ENCODE data around the gene DPH1.
A peak's percentile ranks its signal among the peaks of the same experiment; 100 is the strongest.

Gene DPH1

DNA sequence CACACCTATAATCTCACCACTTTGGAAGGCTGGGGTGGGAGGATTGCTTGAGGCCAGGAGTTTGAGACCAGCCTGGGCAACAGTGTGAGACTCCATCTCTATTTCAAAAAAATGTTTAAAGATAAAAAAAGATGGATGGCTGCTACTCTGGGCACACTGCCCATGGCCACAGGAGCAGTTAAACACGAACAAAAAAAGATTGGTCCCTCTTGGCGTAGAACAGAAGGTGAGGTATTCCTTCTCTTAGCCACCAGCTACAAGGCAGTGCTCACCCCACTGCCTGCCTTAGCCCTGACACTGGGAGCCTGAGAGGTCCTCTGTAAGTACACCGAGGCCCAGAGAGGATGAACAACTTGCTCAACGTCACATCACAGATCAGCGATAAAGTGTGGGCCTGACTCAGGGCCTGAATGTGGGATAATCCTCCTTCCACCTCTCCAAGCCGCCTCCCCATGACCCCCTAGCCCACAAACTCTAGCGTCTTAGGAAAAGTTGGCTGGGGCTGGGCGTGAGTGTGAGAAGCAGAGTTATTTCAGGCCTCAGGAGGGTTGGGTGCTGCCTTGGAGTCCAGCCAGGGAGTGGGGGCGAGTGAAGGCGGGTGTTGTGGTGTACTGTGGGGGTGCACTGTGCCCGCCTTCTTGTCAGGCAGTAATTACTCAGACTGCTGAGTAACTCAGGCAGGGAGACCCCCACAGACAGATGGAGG lies 2.3 kb upstream of the DPH1 start:
- DNase-seq (ENCODE audit: low spot score) = no peak

DNA sequence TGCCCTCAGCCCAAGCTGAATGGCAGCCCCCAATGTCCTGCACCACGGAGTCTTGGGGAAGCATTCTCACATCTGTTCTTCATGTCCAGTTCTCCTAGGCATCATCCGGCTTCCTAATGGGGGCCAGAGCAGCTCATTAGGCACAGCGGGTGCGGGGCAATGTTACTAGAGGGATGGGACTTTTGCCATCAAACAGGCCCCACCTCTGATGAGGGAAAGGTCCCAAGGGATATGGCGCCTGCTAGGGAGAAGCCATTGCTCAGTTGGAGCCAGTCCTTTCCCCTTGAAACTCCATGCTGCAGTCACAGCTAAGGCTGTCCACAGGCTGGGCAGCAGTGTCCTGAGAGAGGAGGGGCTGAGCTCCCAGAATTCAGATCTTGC lies 1.7 kb upstream of the DPH1 start:
- DNase-seq (ENCODE audit: low spot score) = no peak

DNA sequence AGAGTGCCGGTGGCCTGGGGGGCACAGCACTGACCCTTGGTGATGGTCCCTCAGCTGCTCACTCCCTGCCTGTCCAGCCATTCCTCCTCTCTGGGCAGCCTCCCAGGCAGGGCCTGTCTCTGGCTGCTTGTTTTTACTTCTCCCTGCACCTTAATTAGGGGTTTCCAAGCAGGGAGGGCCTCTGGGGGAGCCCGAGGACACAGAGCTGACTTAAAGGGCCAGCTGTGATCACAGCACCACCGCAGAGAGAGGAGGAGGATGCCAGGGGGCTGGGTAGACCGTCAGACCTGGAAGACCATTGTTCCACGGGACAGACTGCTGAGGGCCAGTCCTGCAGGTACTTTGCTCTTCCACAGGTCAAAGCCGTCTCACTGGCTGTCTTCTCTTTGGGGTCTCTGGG lies 1.2 kb upstream of the DPH1 start:
- no peak for DNase-seq (ENCODE audit: low spot score)

DNA sequence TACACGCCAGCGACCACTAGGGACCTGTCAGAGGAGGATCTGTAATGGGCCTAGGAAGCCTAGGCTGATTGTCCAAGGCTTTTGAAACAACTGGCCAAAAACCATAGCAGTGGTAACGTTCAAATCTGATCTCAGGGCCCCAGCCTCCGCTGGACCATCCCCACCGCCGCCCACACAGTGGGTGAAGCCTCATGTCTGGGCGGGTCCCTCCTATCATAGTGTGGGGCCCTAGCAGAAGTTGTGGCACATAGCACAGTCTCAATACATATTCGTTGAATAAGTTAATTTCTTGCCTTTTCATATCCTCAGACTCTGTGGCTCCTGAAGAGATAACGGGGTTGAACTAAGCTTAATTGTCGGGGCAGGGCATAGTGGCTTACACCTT lies 818 bp downstream of the DPH1 start:
- no peak for DNase-seq (ENCODE audit: low spot score)

DNA sequence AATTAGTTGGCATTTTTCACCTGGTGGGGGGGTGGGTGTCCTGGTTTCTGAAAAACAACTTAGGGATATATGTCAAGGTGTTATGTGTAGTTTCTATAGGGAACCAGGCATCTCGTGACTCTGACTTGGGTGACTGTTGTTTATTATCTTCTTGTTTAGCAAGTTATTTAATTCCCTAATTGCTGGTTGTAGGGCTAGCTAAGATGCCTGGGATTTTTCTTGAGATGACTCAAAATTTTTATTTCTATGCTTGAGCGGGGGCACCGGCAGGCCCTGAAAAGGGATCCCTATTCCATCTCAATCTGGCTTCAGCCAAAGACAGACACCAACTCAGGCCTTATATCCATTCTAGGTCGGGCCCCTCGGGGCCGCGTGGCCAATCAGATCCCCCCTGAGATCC lies 3.2 kb downstream of the DPH1 start:
- DNase-seq (ENCODE audit: low spot score) = no peak

DNA sequence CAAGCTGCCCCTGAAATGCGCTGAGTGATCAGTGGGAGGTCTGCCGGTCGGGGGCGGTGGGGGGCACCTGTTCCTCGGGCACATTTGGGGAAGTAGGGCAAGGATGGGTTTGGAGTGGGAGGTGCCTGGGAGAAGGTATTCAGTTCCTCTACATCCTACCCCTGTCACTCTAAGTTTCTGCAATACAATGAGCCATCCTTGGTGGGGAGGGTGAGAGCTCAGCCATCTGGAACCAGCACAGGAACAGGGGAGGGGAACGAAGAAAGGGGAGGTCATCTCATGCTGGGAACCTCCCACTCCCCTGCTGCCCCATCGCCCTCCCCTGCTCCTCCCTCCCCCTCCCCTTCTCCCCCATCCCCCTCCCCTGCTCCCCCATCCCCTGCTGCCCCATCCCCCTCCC lies 4.2 kb downstream of the DPH1 start:
- no peak for DNase-seq (ENCODE audit: low spot score)

DNA sequence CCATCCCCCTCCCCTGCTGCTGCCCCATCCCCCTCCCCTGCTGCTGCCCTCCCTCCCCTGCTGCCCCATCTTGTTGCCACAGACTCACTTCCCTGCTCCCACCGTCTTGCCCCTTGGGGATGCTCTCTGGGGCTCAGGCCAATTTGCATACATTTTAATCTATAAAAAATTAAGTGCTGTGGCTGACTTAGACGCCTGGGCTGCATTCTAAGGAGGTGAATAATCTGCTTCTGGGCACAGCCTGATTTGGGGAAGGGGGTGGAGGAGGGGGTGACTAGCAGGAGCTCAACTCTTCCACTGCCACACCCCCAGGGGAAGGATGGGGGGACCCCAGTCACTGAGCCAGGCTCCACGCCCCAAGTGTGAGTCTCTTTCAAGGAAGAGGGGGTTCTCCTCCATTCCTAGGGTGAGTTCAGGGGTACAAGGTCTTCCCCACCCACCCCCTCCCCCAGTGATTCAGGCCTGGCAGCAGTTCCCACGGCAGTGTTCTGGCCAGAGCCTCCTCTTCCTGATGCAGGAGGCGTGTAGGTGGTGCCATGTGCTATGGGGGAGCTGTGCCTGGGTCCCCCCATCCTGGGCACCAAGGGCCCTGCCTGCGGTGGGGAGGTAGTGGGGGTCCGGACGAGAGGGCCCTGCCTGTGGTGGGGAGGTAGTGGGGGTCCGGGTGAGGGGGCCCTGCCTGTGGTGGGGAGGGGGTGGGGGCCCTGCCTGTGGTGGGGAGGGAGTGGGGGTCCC lies 5.0 kb downstream of the DPH1 start:
- no peak for DNase-seq (ENCODE audit: low spot score)

DNA sequence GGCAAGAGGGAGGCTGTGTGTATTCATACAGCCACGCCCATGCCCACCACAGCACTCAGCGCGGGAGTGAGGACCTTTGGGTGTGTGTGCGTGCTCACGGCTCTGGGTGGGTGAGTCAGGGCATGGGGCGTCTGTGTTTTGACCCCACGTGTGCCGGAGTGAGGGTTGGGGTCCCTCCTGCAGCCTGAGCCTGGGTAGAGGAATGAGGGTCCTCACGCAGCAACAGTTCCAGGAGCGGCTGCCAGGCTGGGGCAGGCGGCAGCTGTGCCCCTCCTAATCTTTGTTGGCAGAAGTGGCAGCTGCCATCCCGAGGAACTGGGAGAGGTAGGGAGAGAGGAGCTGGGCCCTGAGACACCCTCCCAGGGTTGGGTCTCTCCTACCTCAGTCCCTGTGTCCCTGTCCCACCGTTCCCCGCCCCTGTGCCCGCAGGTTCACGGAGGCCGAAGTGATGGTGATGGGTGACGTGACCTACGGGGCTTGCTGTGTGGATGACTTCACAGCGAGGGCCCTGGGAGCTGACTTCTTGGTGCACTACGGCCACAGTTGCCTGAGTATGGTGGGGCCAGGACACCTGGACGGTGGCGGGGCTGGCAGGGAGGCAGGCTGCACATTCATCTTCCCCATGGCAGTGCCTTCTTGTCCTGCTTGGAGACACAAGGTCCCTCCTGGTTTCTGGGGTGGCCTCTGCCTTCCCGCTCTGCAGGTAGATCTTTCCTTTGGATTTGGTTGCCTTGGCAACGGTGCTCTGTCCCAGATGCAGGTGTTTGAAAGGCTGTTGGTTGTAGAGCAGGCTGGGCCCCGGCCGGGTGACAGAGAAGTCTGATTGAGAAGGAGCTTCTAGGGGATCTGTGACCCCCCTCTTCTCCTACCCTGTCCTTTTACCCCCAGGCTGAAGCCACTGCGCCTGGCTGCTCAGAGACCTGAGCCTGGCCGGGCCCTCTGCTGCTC lies 5.9 kb downstream of the DPH1 start:
- no peak for DNase-seq (ENCODE audit: low spot score)

DNA sequence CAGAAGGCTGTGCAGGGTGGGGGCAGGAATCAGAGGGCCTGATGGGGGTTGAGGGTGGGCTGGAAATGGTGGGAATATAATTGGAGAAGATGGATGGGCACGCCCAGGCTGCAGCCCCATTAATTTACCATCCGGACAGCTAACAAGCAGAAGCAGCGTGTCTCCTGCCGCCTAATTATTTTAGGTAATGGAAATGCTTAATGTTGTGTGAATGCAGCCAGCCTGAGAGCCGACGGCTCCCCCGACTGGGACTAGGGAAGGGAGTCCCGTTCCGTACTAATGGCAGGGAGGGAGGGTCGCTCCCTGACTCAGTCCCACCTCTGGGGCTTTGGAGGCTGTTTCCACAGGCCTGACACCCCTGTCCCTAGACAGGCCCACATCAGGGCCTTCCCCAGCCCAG lies 7.2 kb downstream of the DPH1 start:
- DNase-seq (ENCODE audit: low spot score) = no peak

DNA sequence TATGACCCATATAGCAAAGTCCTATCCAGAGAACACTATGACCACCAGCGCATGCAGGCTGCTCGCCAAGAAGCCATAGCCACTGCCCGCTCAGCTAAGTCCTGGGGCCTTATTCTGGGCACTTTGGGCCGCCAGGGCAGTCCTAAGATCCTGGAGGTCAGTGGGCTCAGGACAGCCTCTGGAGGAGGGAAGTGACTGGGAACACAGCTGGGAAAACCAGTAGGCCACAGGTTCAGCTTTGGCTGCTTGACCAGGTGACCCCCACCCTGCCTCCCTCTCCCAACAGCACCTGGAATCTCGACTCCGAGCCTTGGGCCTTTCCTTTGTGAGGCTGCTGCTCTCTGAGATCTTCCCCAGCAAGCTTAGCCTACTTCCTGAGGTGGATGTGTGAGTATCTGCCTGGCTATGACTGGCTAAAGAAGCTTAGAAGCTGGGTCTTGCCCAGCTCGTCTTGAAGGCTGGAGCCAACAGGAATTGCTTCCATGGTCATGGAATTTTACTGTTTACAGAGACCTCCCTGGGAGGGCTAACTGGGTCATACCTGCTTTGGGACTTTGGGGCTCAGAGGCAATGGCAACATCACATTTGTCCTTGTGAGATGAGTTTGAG lies 10.4 kb downstream of the DPH1 start:
- DNase-seq (ENCODE audit: low spot score) = no peak

DNA sequence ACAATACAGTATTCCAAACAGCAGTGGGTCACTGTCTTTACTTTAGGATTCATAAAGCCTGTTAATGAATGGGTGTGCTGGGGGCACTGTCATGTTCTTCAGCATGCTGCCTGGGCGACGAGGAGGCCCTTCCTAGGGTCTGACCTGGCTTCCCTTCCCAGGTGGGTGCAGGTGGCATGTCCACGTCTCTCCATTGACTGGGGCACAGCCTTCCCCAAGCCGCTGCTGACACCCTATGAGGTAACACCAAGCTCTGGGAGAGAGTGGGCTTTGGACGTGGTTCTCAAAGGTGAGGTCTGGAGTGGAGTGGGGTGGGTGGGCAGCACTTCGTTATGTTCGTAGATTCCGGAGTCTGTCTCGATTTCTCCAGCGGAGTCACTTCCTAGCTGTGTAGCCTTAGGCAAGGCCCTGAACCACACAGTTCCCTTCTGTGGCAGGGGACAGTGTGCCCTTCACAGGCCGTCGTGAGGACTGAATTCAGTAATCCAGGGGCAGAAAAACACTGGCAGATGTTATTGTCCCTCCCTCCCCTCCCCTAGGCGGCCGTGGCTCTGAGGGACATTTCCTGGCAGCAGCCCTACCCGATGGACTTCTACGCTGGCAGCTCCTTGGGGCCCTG lies 11.1 kb downstream of the DPH1 start:
- no peak for DNase-seq (ENCODE audit: low spot score)

DNA sequence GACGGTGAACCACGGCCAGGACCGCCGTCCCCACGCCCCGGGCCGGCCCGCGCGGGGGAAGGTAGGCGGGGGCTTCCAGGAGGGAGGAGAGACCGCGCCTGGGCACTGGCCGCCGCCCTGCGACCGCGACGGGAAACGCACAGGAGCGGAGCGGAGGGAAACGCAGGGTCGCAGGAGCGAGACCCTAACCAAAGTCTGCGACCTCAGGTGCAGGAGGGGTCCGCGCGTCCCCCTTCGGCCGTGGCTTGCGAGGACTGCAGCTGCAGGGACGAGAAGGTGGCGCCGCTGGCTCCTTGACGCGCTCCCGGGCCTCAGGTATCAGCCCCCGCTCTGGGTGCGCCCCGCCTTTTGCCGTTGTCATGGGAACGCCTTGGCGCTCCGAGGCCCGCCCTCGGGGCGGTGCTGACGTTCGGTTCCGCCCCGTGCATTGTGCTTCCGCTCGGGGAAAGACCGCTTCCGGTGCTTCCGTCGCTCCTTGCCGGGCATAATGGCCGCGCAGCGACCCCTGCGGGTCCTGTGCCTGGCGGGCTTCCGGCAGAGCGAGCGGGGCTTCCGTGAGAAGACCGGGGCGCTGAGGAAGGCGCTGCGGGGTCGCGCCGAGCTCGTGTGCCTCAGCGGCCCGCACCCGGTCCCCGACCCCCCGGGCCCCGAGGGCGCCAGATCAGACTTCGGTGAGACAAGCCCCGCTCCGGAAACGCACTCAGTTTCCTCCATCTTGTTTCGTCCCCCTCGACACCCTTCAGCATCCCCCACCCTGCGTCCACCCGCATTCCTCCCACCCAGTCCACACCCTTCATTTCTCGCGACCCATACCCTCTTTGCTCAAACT lies 11.8 kb downstream of the DPH1 start, which contains the start of gene OVCA2:
TSS of gene OVCA2 (plus strand) at position 462 of the 829 bp plus-strand sequence. CDS start at position 488, 26 bp downstream.
- peak; percentile 81 for DNase-seq (ENCODE audit: low spot score)

DNA sequence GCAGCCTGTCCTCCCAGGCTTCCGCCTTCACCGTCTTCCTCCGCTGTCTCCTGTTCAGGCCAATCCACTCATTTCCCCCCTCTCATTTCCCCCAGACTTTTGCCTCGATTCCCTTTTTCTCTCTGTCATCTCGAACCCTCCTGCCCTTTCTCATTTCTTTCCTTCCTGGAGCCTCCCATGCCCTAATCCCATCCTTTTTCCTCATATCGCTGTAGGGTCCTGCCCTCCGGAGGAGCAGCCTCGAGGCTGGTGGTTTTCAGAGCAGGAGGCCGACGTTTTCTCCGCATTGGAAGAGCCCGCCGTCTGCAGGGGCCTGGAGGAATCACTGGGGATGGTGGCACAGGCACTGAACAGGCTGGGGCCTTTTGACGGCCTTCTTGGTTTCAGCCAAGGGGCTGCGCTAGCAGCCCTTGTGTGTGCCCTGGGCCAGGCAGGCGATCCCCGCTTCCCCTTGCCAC lies 12.5 kb downstream of the DPH1 start:
- DNase-seq (ENCODE audit: low spot score) = peak; percentile 50

DNA sequence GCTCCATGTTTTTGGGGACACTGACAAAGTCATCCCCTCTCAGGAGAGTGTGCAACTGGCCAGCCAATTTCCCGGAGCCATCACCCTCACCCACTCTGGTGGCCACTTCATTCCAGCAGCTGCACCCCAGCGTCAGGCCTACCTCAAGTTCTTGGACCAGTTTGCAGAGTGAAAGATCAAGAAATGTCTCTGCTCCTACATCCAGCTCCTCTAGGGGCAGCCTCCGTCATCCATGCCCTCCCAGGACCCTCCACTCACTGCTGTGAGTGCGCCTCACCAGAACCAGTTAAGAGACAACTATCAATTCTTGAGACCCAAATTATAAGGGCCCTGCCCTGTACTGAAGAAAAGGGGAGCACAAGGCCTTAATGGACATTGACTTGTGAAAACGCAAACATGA lies 13.0 kb downstream of the DPH1 start:
- no peak for DNase-seq (ENCODE audit: low spot score)

DNA sequence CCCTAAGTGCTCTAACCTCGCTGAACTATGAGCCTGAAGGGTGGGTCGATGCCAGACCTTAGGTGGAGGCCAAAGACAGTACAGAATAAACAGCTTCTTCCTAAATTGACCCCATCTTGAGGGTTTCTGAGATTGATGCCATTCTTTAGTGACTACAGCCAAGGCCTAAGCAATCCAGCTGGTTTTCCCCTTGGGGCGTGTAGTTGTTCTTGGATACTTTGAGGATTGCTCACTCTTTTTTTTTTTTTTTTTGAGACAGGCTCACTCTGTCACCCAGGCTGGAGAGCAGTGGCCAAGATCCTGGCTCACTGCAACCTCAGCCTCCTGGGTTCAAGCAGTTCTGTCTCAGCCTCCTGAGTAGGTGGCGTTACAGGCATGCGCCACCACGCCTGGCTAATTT lies 13.8 kb downstream of the DPH1 start:
- DNase-seq (ENCODE audit: low spot score) = no peak

DNA sequence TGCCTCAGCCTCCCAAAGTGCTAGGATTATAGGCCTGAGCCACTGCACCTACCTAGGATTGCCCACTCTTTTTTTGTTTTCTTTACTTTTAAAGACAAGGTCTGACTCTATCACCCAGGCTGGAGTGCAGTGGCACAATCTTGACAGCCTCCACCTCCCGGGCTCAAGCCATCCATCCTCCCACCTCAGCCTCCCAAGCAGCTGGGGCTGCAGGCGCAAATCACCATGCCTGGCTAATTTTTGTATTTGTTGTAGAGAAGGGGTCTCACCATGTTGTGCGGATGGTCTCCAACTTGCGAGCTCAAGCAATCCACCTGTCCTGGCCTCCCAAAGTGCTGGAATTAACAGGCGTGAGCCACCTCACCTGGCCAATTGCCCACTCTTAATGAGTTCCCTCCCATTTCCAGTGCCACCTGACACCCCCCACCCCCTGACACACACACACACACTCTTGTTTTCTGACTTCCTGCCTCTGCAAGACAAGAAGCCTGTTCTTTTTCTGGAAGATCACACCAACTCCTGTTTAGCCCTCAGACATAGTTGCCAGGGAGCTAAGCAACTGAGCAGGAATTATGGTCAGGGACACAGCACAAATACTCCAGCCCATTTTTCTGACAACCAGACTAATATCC lies 14.4 kb downstream of the DPH1 start:
- no peak for DNase-seq (ENCODE audit: low spot score)

DNA sequence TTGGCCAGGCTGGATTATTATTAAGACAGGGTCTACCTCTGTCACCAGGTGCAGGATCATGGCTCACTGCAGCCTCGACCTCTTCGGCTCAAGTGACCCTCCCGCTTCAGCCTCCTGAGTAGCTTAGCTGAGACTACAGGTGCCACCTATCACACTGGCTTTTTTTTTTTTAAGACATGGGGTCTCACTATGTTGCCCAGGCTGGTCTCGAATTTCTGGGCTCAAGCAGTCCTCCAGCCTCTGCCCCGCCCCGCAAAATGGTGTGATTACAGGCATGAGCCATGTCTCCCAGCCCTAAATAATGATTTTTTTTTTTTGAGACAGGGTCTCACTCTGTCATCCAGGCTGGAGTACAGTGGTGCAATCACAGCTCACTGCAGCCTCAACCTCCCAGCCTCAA lies 17.6 kb downstream of the DPH1 start:
- DNase-seq (ENCODE audit: low spot score) = no peak

DNA sequence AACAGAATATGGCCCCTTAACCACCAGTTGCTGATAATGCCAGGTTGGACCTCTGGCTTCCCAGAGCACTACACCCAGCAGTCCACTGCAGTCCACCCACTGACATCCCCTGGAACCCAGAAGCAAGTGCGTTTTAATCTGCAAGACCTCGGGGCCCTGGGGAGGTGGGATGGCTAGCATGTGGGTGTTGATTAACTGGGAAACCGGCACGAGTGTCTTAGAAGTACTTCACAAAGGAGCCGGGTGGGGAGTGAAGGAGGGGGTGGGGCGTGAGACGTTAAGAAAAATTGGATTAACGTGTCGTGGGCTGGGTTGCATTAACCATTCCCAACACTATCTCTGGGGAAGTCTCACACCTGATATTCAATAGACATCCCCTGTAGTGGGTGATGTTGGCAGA lies 18.9 kb downstream of the DPH1 start:
- no peak for DNase-seq (ENCODE audit: low spot score)

DNA sequence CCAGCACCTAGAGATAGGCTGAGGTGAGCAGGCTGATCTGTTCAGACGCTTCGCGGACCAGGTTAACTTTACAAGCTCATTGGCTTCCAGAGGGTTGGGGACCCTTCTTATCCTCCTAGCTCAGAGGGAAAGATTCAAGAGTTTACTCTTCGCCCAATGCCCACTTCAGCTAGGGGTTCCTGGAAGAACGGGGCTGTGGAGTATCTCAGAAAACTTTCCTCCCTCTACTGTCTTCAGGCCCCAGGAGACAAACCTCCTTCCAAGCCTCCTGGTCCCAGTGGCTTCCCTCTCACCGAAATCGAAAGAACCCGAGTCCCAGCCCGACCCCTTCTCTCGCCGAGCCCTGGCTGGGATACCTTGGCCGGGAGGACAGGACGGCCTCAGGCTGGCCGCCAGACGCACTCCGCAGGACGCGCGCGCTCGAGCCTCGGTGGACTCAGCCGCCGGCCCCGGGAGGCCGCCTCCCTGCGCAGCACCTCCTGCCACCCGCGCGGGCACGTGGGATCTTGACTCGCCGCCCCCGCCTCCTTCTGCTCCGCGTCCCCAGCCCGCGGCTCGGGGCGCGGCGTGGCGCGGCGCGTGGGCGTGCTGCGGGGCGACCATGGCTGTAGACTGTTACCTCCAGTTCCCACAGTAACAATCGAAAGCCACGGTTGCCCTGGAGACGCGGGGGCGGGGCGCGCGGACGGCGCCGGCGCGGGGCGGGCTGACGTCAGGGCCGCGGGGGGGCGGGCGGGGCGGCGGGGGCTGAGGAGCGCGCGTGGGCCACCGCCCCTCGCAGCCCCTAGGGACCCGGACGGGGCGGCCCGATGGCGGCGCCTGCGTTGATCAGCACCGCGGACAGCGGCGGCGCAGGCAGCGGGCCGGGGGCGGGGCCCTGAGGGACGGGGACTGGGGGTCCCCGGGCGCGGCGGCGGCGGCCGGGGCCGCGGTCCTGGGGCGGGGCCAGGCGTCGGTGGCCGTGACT lies 19.7 kb downstream of the DPH1 start:
- DNase-seq (ENCODE audit: low spot score) = peak; percentile 58

All from HuH-7 (cell line).